GM04503 (cell line): ENCODE data around the gene IQGAP2.

Experiments
- DNase-seq: peaks from one replicate; pipeline ENCODE4 v3.0.0-alpha.2; 2012; ENCODE audit warnings: low read depth

IQGAP2 gene

GRCh38 chr5:76690704-76691466 is 287.8 kb downstream of the IQGAP2 start:
- DNase-seq, result no peak

DNA sequence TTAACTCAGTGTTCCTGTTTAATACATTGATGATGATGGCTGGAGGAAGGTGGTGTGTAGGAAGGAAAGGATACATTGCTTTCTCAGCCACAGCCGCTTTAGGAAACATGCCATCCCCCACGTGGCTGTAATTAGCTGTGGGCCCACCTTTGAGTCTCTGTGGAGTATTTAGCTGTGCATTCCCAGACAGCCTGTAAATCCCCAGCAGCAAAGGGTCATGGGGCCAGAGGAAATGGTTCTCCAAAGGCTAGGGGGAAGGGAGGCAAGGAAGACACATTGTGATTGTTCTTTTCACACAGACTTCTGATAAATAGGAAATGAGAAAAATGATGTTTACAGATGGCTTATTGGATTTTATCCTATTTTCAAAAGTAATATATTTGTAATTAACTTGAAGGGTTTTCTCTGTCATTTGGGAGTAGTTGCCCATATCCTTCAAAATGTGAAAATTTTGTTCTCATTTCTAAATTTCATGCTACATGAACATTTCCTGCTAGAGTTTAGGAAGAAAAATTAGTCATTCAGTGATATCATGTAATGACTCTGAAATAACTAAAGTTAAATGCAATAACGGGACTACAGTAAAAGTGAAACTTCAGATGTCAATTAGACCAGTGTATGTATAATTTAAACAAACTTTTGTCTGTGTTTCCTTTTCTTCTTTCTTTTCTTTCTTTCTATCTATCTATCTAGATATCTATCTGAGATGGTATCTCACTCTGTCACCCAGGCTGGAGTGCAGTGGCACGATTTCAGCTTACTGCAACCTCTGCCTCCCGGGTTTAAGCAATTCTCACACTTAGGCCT is 288.6 kb downstream of the IQGAP2 start:
- no peak for DNase-seq

DNA sequence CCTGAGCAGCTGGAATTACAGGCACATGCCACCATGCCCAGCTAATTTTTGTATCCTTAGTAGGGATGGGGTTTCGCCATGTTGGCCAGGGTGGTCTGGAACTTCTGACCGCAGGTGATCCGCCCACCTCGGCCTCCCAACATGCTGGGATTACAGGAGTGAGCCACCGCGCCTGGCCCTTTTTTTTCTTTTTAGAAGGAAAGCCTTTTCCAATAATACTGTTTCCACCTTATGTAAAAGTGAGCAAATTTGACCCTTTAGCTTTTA is 289.1 kb downstream of the IQGAP2 start:
- no peak for DNase-seq

DNA sequence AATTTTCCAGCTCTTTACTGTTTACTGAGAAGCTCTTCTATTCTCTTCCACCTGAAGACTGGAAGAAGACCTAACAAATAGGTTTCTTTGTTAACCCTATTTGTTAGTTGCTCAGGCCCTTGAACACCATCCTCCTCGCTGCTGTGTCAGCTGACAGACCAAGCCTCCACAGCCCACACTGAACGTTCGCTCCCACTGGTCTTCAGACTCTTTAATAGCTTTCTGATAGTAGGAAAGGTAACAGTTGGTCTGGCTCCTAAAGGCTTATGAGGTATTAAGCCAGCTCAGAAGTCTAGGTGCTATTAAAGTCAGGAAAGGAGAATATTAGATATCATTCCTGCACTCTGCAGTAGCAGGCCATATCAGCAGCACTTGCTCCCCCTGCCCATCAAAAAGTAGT is 289.6 kb downstream of the IQGAP2 start:
- DNase-seq, result no peak

- DNase-seq, result no peak
These were observed 290.1 kb downstream of the IQGAP2 start for GRCh38 chr5:76693141-76693540.

DNA sequence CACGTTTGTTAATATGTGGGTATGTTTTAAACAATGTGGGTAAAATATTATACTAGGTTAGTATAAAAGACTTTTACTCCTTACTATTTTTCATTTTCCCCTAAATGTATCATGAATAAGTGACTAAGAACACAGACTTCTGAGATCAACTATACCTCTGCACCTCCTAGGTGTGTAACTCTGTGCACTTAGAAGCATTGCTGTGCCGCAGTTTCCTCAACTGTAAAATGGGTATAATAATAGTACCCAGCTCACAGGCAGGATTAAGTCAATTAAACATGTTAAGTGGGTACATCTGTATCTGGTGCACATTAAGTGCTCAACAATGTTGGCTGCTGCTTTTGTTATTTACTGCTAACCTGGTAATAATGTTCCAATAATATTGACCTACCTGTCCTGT is 291.2 kb downstream of the IQGAP2 start:
- DNase-seq, result no peak

- no peak for DNase-seq
These were observed 292.3 kb downstream of the IQGAP2 start for GRCh38 chr5:76695346-76695745.

- DNase-seq, result no peak
These were observed 293.2 kb downstream of the IQGAP2 start for GRCh38 chr5:76696251-76696650.

DNA sequence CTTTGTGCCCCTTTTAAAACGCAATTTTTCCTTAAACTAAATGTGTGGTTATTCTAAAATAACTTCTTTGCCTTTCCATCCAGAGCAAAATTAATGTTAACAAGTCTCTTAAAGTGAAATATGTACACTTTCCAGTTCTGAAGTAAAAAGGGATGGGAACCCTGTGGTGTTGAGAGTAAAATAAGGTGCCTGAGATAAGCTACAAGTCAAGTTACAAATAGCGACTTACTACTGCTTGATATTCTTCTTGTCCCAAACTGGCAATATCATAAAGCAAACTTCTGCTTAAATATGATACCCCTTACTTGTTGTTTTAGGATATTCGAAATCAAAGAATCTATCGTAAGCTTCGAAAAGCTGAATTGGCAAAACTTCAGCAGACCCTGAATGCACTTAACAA is 294.6 kb downstream of the IQGAP2 start:
- no peak for DNase-seq

- no peak for DNase-seq
These were observed 297.5 kb downstream of the IQGAP2 start for GRCh38 chr5:76700571-76700970.

DNA sequence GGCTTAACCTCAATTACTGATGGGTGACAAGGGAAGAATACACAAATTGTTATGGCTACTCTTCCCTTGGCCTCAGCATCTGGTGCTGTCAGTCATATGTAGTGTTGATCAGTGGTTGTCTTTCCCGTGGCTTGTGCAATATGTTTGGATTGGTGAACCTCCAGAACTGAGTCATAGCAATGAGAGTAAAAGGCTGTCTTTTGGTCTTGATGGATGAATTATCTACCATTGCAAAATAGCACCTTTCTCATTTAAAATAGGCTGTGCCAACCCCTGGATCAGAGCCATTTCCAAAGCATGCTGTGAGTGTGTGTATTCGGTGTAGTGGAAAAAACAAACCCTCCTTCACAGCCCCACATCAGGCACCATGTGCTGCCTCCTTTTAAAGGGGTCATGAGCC is 298.2 kb downstream of the IQGAP2 start:
- no peak for DNase-seq

DNA sequence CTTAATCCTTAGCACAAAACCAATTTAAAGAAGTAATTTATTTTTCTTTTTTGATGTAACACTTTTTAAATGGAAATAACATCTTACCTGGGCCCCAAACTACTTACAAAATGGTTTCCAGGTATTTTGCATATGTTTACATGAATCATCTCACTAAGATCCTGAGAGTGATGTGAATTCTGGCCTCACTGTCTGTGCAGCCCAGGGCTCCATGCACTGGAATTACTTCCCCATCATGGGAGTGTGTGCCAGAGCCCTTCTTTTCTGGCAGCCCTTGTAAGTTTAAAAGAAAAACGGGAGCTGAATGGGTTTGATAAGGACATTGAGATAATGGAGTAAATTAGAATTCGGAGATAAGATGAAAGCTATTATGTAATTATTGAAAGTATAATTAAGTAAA is 300.6 kb downstream of the IQGAP2 start:
- no peak for DNase-seq

DNA sequence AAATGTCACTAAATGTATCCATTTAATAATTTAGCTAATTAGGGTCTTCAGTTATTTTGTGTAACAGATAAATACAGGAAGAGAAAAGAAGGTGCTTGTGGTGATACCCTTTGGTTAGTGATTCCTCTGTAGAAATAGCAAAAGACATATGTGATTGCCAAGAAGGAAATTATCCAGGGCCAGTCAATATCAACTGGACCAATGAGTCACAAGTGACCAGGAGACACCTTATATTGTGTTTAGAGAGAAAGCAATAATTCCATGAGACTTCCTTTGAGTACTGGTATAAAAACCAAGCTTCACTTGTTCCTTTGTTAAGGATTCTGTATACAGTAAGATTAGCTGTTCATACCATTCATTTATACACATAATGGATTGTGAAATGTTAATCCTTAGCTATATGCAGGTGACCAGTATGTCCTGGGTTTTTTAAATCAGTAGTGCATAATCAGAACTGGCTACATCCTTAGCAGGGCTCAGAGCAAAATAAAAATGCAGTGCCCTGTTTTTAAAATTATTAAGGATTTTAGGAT is 301.1 kb downstream of the IQGAP2 start:
- DNase-seq, result no peak

DNA sequence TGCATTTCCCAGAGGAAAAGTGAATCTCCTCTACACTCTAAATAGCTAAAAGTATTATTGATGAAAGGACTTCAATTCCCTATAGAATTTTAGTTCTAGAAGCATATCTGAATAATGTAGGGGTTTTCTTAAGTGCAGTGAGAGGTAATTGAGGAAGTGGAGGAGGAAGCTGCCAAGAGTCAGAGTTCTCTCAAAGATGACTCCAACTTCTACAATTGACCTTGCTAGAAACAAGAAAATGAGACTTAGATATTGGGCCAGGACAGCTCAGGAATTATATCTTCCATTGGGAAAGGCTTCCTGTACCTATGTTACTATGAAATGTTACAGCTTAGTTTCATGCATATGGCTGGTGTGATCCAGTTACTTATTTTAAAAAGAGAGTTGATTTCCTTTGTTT is 302.5 kb downstream of the IQGAP2 start:
- DNase-seq, result no peak

DNA sequence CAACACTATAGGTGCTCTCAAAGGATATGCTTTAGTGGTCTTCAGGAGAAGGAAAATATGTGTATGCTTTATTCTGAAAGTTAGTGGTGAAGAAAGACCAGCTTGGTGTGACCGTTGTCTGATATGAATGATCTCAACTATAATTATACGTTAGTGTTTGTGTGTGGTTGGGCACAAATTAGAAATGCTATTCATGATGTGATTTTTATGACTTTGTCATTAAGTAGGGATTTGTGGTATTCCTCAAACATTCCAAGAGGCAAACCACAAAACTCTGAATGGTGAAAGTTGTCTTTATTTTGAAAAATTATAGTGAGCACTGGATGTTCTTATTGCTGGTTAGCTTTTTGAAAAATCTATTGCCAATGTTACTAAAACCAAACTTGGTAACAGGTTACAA is 306.7 kb downstream of the IQGAP2 start:
- DNase-seq, result peak; percentile 73

GRCh38 chr5:76710991-76711390 is 307.9 kb downstream of the IQGAP2 start:
- DNase-seq, result no peak

GRCh38 chr5:76714751-76715485 is 311.8 kb downstream of the IQGAP2 start:
- no peak for DNase-seq

DNA sequence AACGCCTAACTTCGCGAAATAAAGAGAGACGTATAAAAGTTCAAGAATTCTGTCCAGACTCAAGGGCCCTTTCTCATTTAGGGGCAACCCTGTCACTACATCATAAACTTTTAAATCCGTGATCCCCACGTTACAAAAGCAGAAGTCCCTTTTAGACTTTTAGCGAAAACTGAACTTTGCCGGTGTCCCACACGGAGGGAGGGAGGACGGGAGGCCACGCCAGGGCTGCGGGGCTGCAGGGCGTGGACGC is 312.3 kb downstream of the IQGAP2 start:
- no peak for DNase-seq

DNA sequence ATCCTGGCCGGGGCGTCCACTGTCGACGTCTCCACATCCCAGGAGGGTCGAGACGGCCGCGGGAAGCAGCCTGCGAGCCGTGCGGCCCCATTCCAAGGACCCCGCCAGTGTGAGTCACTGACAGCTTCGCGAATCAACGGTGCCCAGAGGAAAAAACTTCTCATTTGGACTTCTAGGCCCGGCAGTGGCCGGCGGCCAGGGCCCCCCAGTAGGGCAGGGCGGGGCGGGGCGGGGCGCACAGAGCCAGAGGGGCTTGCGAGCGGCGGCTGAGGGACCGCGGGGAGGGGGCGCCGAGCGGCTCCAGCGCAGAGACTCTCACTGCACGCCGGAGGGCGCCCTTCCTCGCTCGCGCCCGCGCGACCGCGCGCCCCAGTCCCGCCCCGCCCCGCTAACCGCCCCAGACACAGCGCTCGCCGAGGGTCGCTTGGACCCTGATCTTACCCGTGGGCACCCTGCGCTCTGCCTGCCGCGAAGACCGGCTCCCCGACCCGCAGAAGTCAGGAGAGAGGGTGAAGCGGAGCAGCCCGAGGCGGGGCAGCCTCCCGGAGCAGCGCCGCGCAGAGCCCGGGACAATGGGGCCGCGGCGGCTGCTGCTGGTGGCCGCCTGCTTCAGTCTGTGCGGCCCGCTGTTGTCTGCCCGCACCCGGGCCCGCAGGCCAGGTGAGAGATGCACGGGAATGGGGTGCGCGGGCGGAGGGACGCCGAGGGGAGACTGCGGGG is 312.8 kb downstream of the IQGAP2 start, which contains the start of gene F2R:
TSS of gene F2R (plus strand) at position 391 of the 720 bp plus-strand sequence. CDS start at position 573, 182 bp downstream.
- no peak for DNase-seq

- no peak for DNase-seq
These were observed 313.5 kb downstream of the IQGAP2 start for GRCh38 chr5:76716456-76717157.

- DNase-seq, result no peak
These were observed 314.4 kb downstream of the IQGAP2 start for GRCh38 chr5:76717222-76718083.
